Vagina (tissue), 2 donors: ENCODE measurements around the gene LHPP.

ENCODE experiments used
- CTCF ChIP-seq, 3 experiments: fragments of 450-650 bp in 2 of 3; fragments of 200-600 bp in 1 of 3; sonication (generic) in 1 of 3; IDR thresholded peaks; one replicate each; pipeline ENCODE4 v1.5.1; 2017 to 2019; ENCODE audit warnings: antibody characterized with exemption in 3 of 3, mild to moderate bottlenecking in 2 of 3, moderate library complexity in 2 of 3
- POLR2AphosphoS5 ChIP-seq, 2 donors: sonication (generic); formaldehyde crosslinking; IDR thresholded peaks; one replicate each; pipeline ENCODE4 v1.9.0; 2017; ENCODE audit warnings: antibody characterized with exemption in 2 of 2, mild to moderate bottlenecking in 2 of 2, low read depth in 1 of 2; ENCODE audit not compliant: insufficient read depth in 1 of 2

- TF ChIP-seq POLR2AphosphoS5 (IDR thresholded peaks at IDR 0.05; ENCODE audit: insufficient read depth in 1 of 2, low read depth in 1 of 2), result no peak
- no peak for TF ChIP-seq CTCF (IDR thresholded peaks at IDR 0.05)
These were observed 135.6 kb downstream of the LHPP start for GRCh38 chr10:124596962-124597845.
